Brain microvascular endothelial cell (primary cell): ENCODE results near the gene DYNC2H1.

Experiments
- DNase-seq: peaks from one replicate; pipeline ENCODE4 v3.0.0-alpha.2; 2020
- H3K27ac ChIP-seq: fragments of 250-450 bp; sonication (Bioruptor Pico); 2 replicates; pipeline ENCODE4 v1.5.1; 2020; ENCODE audit warnings: mild to moderate bottlenecking, moderate library complexity
- H3K27me3 ChIP-seq: fragments of 250-450 bp; sonication (Bioruptor Pico); replicated peaks from 2 replicates; pipeline ENCODE4 v1.5.1; 2020; ENCODE audit warnings: mild to moderate bottlenecking
- H3K36me3 ChIP-seq: fragments of 250-450 bp; sonication (Bioruptor Pico); replicated peaks from 2 replicates; pipeline ENCODE4 v1.5.1; 2020; ENCODE audit warnings: mild to moderate bottlenecking
- H3K4me3 ChIP-seq: 2 replicates; pipeline ENCODE4 v1.5.1; 2011; ENCODE audit warnings: low read depth, mild to moderate bottlenecking, control low read depth, low read length, moderate library complexity
- in situ Hi-C: cut with HindIII; loops from 2 replicates; pipeline ENCODE4 v1.10.0; 2017; ENCODE audit warnings: low sequenced_read_pairs, low pct_ligation_motif_present
- TF ChIP-seq, protein P1 (sequence below): IDR thresholded peaks from 2 replicates; pipeline ENCODE4 v1.5.1; 2011; ENCODE audit warnings: low read depth, mild to moderate bottlenecking, moderate library complexity, low read length, control low read depth, inconsistent platforms; ENCODE audit errors: missing control alignments

Gene DYNC2H1

DNA sequence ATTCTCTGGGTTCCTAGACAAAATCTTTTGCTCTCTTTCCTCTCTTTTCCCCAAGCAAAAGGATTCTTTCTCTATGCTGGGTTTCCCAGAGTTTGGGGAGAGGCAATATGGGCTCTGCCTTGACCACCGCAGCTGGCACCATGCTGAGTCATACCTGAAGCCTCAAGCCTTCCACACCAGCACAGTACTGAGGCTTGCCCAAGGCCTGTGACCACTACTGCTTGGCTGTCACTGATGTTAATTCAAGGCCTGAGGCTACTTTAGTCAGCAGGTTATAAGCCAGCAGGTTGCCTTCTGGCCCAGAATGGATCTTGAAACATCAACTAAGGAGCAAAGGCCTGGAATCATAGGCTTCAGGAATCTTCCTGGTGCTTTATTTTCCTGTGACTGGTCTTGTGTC is 185.3 kb downstream of the DYNC2H1 start:
- TF ChIP-seq, protein P1, sequence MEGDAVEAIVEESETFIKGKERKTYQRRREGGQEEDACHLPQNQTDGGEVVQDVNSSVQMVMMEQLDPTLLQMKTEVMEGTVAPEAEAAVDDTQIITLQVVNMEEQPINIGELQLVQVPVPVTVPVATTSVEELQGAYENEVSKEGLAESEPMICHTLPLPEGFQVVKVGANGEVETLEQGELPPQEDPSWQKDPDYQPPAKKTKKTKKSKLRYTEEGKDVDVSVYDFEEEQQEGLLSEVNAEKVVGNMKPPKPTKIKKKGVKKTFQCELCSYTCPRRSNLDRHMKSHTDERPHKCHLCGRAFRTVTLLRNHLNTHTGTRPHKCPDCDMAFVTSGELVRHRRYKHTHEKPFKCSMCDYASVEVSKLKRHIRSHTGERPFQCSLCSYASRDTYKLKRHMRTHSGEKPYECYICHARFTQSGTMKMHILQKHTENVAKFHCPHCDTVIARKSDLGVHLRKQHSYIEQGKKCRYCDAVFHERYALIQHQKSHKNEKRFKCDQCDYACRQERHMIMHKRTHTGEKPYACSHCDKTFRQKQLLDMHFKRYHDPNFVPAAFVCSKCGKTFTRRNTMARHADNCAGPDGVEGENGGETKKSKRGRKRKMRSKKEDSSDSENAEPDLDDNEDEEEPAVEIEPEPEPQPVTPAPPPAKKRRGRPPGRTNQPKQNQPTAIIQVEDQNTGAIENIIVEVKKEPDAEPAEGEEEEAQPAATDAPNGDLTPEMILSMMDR = no peak
- Histone ChIP-seq H3K36me3 (no peaks in the 10 kb centered on the region), H3K4me3 (no peak overlapping the region), H3K27ac (no peak overlapping the region), H3K27me3 (no peaks in the 10 kb centered on the region)
- DNase-seq = no peak
- in situ Hi-C loops = no loop called here

DNA sequence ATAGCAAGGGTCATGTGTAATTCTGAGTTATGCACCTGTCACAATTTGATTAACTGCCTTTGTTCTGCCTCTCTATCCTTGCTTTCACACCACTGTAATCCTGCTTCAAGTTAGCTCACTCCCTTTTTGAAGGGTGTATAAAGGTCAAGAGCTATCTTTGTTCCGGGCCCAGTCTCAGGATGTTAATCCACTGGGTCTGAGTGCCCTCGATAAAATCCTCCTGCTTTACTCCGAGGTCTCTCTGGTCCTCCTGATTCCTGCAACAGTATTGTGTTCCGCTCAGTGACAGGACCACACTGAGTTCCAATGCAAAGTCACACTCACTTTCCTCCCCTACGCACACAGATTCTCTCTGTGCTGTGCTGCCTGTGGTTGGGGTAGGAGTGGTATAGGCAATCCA is 186.5 kb downstream of the DYNC2H1 start:
- Histone ChIP-seq H3K27ac (no peak overlapping the region), H3K27me3 (no peaks in the 10 kb centered on the region), H3K4me3 (no peak overlapping the region), H3K36me3 (no peaks in the 10 kb centered on the region)
- TF ChIP-seq, protein P1 = no peak
- DNase-seq = no peak
- in situ Hi-C loops = no loop called here

DNA sequence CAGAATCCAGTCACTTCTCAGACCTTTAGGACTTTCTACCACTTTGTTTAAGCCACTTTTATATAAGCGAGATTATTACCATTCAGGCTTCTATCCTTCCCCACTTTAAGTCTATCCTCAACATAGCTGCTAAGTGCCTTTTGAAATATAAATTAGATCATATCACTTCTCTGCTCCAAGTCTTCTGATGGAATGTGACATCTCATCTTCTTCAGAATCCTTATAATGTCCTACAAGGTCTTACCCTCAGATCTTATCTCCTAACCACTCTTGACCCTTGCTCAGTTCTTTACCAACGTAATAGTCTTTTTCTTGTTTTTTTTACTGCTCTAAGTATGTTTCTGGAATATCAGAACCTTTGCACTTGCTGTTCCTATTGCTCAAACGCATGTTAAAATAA is 188.7 kb downstream of the DYNC2H1 start:
- in situ Hi-C loops = no loop called here
- TF ChIP-seq, protein P1 = no peak
- Histone ChIP-seq H3K27ac (no peak overlapping the region), H3K36me3 (no peaks in the 10 kb centered on the region), H3K4me3 (no peak overlapping the region), H3K27me3 (no peaks in the 10 kb centered on the region)
- DNase-seq = no peak

DNA sequence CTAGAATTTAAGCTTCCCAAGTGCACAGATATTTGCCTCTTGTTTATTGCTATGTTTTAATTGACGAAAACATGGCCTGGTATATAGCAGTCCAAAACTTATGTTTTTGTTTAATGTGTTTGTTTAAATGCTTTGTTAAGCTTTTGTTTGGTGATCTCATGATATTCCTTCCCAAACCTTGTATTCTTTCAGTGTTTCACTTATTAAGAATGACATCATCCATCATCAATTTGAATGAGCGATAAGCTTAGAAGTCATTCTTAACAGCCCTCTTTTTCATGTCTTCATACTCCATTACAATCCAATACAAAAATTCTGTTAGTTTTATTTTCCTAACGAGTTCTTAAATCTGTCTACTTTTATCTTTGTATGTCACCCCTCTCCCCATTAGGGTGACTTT is 206.0 kb downstream of the DYNC2H1 start:
- H3K27ac ChIP-seq = no peak overlapping the region
- in situ Hi-C loops = no loop called here
- TF ChIP-seq, protein P1 = no peak
- no peaks in the 10 kb centered on the region for H3K36me3 ChIP-seq
- no peak overlapping the region for H3K4me3 ChIP-seq
- DNase-seq = no peak
- H3K27me3 ChIP-seq = no peaks in the 10 kb centered on the region

DNA sequence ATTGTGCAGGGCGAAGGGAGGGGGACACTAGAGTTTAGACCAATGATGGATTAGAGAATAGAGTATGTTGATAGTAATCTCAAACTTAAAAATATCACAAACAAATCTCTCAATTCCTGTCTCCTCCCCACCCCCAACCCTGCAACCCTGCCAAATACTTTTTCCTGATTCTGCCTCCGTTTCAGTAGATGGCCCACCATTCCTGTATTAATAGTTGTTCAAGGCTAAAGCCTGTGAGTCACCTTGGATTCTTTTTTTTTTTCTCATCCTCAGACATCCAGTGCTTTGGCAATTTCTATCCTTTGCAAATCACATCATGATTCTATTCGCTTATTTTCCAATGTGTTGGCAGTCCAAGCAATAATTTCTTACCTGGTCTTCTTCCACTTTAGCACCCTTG is 207.9 kb downstream of the DYNC2H1 start:
- Histone ChIP-seq H3K27ac (no peak overlapping the region), H3K36me3 (no peaks in the 10 kb centered on the region), H3K27me3 (no peaks in the 10 kb centered on the region), H3K4me3 (no peak overlapping the region)
- in situ Hi-C loops = no loop called here
- no peak for DNase-seq
- TF ChIP-seq, protein P1 = no peak

DNA sequence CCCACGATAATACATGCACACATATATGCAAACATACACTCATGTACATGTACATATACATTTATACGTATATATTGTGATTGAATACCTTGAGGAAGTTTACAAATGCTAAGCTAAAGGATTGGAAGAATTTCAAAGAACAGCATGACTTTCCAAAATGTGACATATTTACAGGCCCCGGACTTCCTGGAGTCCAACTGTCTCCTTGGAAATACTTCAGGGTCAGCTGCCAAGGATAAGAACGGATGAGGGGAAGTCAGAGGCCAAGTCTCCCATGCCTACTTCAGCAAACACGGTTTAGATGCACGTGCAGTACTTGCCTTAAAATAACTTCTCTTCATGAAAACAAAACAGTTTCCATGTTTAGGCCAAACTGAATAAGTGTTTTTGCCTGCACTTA is 213.6 kb downstream of the DYNC2H1 start:
- in situ Hi-C loops = no loop called here
- no peak overlapping the region for H3K27ac ChIP-seq
- no peak overlapping the region for H3K4me3 ChIP-seq
- H3K36me3 ChIP-seq = no peaks in the 10 kb centered on the region
- H3K27me3 ChIP-seq = no peaks in the 10 kb centered on the region
- DNase-seq = no peak
- TF ChIP-seq, protein P1 = no peak
